NCI-H460 (cell line): ENCODE measurements around the gene MEOX2. TPM values are rescaled to one million over a fixed set of nuclear protein-coding genes. Genes with fewer than 3 reads are reported as not detected.

ENCODE experiments used
- DNase-seq: peaks from one replicate; pipeline ENCODE4 v3.0.0-alpha.2; 2016; ENCODE audit warnings: low read depth; ENCODE audit errors: extremely low read depth
- polyA plus RNA-seq: library from polyadenylated mRNA; depleted of rRNA; stranded (reverse); fragments of >200 nt; gene quantifications from 2 replicates; pipeline ENCODE4 v1.2.3, GENCODE V29; 2014; cell fraction: nucleus; rRNA removed
- total RNA-seq: library from RNA; depleted of rRNA; stranded (reverse); fragments of >200 nt; shearing (Covaris generic); gene quantifications from 2 replicates; pipeline ENCODE4 v1.2.3, GENCODE V29; 2014; rRNA removed

Gene MEOX2
- total RNA-seq: not detected in 2 replicates
- polyA plus RNA-seq: not detected in 2 replicates

DNA sequence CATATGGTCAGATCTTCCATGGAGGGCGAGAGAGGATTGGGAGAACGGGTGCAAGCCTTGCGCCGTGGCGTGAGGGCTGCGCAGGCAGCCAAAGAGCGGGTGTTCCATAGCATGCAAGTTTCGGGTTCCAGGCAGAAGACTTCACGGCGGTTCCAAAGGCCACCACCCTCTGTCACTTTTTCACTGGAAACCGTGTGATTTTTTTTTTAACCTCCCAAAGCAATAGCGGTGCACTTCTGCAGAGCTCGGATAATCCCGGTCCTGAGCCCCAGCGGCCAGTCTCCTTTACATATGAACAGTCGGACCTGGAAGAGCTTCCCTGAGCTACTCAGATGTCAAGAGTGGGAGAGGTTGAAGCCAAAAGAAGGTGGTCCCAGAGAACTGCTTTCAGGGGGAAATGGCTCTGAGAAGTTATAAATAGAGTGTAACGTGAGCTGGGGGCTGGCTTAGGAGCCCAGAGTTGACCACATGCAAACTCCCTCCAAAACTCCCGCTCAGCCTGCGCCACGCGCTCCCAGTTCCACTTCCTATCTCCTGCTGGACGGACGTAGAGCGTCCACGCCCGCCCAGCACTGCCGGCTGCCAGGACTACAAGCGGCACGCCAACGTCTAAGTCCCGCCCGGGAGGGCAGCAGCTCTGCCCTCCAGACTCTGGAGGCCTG is at the start of gene MEOX2:
TSS of gene MEOX2 (minus strand) at position 389 of the 662 bp plus-strand sequence. CDS start at position 108, 281 bp downstream.
- no peak for DNase-seq

DNA sequence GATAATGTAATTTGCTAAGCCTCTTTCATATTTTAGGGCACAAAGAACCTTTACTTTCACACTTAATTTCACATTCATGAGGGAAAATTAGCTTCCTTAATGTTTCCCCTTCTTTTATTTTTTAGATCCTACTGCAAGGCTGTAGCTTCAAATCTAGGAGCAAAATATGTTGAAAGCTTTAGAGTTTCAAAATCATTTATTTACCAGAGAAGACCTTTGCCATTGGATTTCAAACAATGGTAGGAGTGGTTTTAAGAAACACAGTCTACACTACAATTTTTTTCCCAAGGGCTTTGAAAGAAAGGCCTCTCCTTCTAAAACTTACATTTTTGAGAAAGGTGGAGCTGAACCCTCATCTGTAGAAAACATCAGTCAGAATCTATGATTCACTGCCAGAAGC is 43.3 kb upstream of the MEOX2 start:
- no peak for DNase-seq

DNA sequence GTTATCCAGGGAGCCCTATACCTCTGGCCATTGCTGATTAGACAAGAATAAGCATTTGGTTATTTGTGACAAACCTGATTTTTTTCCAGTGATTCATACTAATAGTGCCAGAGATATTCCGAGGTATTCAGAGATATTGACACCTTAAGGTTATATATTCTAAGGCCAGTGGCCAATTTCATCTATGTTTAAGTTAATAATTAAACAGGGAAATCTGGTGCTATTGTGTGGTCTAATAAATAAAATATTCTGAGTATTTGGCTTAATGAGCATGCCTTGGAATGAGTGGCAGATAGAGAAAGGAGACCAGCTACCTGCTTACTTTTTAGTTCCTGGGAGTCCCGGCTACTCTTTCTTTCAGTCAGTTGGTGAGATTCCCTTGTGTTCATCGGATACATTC is 38.6 kb upstream of the MEOX2 start:
- DNase-seq: no peak

DNA sequence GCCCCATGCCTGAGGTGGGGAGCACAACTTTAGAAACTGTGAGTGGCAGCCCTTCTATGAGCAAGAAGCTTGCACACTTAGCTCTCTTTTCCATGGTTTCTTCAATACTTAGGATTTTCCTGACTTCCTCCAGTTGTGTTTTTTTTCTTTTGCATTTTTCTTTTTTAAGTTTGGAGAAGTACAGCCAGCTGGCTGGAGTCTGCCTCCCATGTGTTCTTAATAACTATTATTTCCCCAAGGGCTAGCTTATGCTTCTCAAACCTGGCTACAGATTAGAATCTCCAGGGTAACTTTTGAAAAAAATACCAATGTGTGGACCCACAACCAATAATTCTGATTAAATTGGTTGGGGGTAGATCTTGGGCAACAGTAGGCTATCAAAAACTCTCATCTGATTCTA is 37.4 kb upstream of the MEOX2 start:
- no peak for DNase-seq

DNA sequence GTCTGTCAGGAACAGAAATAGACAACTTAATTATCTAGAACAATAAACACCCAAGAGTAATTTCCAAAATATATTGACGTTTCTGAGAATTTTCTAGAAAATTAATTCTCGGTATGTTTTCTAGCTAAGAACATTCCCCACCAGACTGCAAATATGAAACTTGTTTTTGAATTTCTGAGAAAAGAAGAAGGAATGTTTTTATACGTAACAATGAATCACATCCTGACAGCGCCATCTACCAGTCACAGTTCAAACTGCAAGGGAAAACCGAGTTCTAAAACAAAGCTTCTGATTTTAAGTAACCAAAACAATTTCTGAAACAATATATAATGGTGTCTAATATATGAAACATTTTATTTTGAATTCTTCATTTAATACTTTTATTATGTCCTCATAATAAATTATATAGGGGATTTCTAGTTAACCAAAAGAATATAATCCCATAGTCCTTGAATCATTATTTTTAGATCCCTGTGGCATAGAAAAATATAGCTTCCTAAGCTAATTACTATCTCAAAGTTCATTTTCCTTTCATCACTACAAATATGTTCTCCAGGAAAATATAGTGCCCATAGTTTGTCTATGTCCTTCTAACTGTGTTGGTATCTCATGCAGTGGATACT is 34.5 kb upstream of the MEOX2 start:
- DNase-seq: peak; percentile 42

DNA sequence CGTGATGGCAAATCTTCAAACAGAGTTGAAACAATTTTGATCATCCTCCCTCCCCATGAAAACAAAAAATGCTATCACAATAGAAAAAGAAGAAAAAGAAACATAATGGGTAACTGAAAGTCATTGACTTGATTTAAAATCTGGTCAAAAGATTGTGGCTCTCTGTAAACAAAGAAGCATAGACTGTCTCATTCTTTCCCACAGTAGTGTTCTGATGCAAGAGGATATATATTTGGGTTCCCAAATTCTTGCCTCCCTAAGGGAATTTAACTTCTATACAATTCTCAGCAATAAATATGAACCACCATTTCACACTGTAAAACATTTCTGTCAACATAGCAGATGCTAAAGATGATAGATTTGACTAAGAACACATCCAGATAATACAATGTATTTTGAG is 32.8 kb upstream of the MEOX2 start:
- no peak for DNase-seq

DNA sequence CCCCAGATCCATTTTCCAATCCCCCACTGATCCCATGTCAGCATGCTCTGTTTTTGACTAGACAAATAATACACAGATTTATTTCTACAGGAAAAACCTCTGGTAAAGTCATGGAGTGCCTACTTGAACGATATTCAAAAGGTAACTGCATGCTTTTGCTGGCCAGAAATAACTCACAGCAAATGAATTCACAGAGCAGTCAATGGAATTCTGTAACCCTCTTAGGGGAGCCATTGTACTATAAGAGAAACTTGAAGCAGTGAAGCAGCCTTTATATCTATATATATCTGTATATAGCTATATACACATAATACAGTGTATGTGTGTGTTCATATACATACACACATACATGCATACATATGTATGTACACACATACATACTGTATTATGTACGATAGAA is 29.0 kb upstream of the MEOX2 start:
- DNase-seq: no peak

DNA sequence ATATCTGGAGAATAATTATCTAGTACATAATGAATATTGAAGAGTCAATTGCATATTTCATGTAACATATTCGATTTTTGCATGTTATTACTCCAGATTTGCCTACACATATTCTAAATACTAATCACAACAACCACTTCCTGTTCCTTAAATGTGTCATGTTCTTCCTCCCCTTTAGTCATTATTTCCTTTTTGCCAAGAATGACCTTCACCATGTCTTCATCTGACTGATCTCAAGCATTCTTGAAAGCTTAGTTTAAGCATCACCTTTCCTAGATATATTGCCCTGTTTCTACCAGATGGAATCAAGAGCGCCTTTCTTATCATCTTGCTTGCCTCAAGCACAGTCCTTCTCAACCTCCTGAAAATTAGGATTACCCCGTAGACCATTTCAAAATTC is 23.5 kb upstream of the MEOX2 start:
- no peak for DNase-seq

DNA sequence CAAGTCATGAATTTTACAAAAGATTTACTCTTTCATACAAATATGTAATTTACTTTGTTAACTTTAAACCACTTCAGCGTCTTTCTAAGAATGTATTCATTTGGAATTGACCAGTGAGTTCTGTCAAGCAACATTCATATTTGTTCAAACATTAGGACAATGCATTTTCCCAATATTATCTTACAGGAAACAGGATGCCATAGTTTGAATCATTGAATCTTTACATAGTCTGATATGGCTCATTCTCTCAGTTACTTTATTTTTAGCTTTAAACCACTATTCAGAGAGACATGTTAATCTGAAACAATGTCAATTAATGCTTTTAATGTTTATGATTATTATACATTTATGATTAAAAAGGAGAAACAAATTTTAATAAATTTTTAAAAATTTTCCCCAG is 21.1 kb upstream of the MEOX2 start:
- DNase-seq: no peak

DNA sequence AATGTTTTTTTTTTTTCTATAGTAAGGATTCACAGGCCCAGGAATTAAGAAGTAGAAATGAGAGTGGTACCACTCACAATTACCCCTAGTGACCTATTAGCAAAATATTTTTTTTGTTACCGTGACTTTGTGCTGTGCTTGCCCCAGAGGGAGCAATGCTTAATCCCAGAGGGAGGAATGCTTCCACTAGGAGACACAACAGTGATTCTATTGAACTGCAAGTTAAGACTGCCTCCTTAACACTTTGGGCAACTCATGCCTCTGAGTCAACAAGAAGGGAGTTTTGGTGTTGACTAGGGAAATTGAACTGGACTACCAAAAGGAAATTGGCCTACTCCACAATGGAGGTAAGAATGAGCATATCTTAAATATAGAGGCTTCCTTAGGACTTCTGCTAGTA is 17.2 kb upstream of the MEOX2 start:
- no peak for DNase-seq

DNA sequence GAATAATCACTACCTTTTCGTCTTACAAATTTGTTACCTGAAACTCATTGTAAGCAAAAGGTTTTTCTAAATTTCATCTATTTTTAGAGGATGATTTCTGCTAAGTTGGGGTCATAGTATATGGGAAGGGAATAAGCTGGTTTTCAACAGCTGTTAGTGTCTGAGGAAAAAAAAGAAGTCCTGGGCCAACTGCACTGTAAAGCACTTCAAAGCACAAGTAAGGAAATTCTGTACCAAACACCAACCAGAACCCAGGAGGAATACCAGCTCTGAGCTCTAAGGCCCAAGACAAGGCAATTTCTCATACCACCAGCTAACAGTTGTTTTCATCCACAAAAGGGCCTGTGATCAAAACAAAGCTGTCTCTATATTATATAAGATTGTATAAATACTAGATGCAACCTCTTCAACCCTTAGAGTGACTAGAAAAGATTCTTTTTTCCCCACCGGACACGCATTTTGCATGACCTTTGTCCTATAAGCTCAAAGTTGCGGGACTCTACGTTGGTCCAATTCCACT is 6.1 kb upstream of the MEOX2 start:
- DNase-seq: no peak

DNA sequence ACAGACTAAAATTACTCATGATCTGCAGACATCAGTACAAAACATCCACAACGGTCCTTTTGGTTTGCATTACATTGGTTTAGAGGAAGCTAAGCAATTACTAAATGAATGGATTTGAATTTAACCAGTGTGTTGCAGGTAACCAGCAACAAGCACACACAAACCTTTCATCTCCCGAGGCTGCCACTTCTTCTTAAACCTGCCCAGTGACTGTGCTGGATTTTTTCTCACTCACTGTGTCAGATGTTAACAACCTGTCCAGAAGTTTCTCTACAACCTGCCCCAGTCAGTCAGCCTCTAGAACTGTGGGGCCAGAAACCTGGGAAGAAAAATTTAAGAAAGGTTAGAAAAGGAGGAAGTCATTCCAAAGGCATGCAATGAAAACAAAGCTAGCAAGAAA is 2.4 kb upstream of the MEOX2 start:
- no peak for DNase-seq

DNA sequence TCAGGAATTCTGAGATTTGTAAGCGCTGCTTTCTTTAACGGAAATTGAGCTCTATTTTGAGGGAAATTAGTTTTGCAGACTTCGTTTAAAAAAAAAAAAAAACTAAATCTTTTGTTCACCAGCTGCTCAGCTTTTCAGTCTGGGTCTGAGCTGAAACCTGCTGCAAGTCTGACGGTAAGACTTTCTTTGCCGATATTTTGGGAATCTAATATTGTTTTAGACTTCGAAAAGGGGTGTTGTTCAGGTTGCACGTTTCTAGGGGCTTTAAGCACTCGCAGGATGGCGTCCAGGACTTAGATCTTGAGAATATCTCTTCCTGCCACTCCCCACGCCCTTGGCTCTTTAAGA is 1.8 kb upstream of the MEOX2 start:
- no peak for DNase-seq

DNA sequence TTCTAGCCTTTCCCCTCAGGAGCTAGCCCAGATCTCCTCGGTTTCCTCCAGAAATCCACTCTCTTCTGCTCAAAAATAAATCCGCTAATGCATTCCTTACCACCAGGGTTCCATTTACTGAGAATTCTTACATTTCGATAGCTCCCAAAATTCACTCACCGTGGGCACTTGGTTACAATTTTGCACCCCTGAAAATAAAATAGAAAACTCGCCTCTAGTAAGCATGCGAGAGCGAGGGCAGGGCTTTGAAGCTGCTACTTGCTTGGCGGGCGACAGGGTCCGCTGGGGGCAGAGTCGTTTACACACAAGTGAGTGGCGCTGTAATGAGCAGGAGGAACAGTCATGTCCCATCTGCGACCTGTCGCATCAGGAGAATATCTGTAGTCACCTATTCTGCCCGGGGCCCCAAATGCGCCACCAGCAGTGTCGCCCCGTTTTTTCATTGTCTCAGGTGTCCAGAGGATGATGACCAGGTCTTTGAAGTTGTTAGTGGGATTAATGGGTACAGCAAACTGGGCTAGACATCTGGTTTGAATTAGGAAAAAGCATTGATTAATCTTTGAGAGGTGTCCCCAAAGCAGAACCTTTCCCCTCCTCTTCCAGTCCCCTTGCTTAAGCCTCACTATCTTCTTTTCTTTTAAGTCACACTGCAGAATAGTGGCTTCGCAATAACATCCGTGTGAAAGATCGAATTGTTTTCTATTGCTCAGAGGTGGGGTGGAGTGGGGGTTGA is 1.2 kb upstream of the MEOX2 start:
- no peak for DNase-seq

DNA sequence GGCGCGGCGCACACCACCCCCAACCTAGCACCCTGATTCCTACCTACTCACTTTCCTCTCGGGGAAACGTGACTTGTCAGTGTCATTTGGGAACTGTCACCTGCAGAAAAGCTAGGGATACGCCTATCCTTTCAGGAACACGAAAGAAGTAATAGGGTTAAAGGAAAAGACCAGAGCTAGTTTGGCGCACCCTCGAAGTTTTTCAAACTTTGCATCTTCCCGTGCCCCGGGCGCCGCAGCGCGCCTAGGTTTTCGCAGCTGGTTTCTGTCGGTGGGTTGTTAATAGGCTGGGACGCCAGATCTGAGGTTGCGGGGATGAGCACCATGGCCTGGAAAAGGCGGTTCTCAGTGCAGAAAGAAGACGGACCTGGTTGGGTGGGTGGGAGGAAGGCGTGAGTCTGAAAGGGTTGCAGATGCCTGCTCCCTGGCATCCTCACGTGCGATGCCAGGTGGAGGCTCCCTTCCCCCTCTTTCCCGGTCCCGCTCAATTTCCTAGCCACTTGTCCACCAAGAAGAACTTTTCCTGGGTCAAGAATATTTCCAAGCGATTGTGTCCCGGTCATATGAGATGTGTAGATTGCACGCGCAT is 568 bp upstream of the MEOX2 start:
- DNase-seq: no peak

DNA sequence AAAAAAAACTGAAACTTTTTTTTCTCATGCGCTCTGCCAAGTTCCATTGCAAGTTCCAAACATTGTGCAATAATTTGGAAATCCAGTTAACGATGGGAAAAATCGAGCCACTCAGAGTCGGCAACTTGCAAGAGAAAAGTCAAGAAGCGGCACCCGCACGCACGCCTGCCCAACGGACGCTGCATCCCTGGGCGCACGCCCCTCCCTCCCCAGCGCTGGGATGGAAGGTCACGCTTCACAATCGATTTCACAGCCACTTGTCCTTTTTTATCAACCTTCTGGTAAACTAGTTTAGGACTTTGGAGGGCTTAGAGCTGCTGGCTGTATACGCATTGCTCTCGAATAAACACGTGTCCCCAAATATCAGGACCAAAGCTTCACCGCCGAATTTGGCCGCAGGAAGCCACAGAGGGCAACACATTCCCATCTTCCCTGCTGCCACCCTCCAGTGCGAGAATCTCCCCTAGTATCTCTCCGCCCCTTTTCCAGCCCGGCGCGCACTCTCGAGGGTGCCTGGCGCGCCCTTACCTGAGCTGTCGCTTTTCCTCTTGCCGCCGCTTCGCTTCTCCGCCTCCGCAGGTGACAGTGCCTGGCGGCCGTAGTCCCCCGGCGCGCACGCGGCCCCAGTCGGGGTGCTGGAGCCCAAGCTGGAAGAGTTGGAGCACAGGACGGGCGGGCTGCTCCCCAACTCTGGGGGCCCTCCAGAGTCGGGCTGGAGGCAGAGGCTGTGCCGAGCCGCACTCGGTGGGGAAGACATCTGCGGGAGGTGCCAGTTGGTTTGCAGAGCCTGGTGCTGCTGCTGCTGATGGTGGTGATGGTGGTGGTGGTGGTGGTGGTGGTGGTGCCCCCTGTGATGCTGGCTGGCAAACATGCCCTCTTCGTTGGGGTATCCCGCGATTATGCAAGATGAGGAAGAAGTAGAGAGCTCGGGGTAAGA is 857 bp downstream of the MEOX2 start:
- no peak for DNase-seq

DNA sequence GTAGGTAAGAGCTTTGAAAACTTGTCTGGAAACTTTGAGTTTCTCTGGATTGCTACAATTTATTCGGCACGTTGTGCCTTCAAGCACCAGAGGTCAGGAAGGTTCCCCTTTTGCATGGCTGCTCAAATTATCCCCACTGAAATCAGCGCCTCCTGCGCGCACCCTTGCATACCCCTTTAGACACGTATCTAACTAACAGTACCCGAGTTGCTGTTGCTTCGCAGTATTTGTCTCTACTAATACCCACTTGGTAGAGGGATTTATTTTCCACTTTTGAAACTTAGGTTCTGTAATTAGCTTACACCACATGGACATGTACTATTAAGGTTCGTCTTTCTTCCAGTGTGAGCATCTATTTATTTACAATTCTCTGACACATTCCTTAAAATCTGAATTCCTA is 1.6 kb downstream of the MEOX2 start:
- DNase-seq: no peak

DNA sequence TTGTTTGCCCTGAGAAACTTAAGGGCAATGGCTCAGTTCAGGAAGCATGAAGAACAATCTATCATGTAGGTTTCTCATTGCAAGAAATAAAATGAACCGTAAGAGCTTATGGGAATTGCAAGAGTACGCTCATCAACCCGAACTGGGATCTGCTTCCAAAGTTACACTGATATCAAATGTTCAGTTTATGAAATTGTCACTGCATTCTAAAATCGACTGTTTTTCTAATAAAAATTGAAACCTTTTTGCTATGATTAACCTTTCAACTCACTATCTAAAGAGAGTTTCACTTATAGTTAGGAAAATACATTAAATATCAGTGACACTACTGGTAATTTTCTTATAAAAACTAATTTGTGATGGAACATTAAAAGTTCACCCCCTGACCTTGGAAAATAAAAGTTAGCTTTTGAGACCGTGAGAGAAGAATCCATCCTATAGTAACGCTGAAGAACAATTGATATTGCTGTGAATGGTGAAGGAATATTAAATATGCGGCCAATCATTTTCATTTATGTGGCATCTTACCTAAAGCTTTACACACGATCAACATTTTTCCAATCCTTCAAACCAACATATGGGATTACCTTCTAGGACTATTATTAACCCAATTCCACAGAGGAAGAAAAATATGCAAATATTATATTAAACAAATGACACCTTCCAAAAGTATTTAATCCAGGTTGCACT is 2.2 kb downstream of the MEOX2 start:
- no peak for DNase-seq

DNA sequence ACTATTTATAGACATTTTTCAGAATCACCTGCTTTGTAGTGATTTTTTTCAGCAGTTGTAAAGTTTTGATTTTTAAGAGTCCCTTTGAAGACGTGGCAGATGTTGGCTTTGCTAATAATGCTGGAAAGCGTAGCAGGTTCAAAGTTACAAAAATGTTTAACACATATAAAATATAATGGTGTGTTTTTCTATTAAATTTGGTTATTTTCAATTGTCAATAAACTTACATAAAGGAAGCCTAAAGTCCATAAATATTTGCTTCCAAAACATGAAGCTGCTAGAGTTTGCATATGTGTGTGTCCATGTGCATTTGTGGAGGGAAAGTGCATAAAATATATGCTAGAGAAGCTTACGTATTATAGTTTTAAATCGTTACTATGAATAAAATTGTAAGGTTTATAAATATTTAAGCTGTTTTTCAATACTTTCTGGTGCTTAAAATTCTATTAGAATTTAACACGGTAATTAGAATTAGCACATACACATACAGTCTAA is 3.7 kb downstream of the MEOX2 start:
- no peak for DNase-seq

DNA sequence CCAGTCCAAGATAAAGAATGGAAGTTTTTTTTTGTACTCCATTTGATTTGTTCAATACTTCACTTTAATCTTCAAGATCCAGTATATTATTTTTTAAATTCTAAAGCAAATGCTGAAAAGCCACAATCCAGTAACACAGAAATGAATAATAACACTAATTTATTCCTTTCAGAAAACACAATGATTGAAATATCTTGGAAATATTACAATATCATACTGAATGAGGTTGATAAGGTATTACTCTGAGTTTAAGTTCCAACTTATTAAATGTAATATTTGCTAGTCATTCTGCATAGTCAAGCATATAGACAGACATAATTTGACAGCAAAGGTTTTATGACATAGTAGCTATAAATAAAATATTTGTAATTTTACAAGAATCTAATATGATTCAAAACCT is 4.4 kb downstream of the MEOX2 start:
- DNase-seq: no peak
